C4-2B (cell line): ENCODE data around the gene POU6F2.

Experiments
- ZFX ChIP-seq: fragments of 450-650 bp; IDR thresholded peaks from 2 replicates; pipeline ENCODE4 v1.6.1; 2017
- TF ChIP-seq, protein P1 (sequence below): fragments of 450-650 bp; conservative IDR thresholded peaks from 2 replicates; pipeline ENCODE4 v1.5.1; 2017; ENCODE audit warnings: mild to moderate bottlenecking

GRCh38 chr7:39367451-39367850, 389.7 kb downstream of the POU6F2 start:
- TF ChIP-seq, protein P1, sequence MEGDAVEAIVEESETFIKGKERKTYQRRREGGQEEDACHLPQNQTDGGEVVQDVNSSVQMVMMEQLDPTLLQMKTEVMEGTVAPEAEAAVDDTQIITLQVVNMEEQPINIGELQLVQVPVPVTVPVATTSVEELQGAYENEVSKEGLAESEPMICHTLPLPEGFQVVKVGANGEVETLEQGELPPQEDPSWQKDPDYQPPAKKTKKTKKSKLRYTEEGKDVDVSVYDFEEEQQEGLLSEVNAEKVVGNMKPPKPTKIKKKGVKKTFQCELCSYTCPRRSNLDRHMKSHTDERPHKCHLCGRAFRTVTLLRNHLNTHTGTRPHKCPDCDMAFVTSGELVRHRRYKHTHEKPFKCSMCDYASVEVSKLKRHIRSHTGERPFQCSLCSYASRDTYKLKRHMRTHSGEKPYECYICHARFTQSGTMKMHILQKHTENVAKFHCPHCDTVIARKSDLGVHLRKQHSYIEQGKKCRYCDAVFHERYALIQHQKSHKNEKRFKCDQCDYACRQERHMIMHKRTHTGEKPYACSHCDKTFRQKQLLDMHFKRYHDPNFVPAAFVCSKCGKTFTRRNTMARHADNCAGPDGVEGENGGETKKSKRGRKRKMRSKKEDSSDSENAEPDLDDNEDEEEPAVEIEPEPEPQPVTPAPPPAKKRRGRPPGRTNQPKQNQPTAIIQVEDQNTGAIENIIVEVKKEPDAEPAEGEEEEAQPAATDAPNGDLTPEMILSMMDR = no peak
- no peak for TF ChIP-seq ZFX
